ENCODE measurements around the gene MBTPS1.

GRCh38 chr16:84110527-84110926 is 6.2 kb downstream of the MBTPS1 start:
- TF ChIP-seq, protein P1, sequence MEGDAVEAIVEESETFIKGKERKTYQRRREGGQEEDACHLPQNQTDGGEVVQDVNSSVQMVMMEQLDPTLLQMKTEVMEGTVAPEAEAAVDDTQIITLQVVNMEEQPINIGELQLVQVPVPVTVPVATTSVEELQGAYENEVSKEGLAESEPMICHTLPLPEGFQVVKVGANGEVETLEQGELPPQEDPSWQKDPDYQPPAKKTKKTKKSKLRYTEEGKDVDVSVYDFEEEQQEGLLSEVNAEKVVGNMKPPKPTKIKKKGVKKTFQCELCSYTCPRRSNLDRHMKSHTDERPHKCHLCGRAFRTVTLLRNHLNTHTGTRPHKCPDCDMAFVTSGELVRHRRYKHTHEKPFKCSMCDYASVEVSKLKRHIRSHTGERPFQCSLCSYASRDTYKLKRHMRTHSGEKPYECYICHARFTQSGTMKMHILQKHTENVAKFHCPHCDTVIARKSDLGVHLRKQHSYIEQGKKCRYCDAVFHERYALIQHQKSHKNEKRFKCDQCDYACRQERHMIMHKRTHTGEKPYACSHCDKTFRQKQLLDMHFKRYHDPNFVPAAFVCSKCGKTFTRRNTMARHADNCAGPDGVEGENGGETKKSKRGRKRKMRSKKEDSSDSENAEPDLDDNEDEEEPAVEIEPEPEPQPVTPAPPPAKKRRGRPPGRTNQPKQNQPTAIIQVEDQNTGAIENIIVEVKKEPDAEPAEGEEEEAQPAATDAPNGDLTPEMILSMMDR (IDR thresholded peaks at IDR 0.05) = no peak
- TF ChIP-seq EP300 (IDR thresholded peaks at IDR 0.05) (no peak), POLR2AphosphoS5 (IDR thresholded peaks at IDR 0.05) (no peak)

Data from upper lobe of left lung (tissue), 4 donors.